ENCODE measurements around the gene SETBP1.

SETBP1 gene

DNA sequence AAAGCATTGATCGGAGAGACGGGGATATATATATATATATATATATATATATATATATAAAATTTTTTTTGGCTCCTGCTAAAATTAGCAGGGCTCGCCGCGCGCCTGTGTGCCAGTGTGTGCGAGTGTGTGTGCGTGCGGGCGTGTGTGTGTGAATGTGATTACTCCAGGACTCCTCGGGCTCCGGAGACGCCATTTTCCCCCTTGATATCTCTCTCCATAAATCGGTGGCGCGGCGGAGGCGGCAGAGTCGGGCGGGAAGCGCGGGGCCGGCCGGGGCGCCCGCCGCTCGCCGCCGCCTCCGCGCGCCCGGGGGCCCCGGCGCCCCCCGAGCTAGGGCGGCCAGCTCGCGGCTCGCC lies 795 bp upstream of the SETBP1 start:
- DNase-seq: peak; percentile 14 to 35

DNA sequence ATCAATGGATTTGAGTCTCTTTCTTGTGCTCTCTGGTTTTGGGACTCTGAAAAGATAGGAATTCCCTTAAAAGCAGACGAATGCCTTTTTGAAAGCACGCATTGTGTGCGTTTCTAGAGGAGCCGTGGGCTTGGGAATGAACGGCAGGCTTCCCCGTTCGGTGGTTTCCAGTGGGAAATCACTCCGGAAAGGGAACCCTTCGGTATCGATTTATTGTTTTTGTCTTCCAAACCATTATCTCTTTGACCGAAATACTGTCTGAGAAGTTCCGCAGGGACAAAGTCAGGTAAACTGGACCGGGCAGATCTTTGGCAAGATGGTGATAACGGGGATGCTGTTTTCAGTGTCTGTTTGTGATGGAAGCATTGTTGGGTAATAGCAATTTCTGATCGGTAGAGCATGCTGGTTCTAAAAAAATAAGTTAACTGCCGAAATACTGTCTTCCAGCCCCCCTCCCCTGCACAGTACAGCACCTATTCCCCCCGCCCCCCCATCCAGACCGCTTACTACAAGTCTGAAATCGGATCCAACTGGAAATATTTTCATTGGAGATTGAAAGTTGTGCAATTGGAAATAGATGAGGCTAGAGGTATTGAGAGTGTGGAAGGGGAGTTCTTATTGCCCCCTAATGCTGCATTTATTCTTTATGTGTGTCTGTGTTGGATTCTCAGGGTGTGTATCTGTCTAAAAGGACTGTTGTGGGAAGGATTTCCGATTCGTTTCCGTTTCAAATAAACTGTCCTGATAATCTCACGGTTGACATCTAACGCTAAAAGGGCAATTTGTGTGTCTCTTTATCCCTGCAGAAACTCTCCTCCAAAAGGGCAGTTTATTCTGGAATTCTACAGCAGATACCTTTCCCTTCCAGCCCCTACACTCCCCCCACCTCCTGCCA lies 635 bp downstream of the SETBP1 start:
- no peak for DNase-seq

- no peak for DNase-seq
These were observed 1.6 kb downstream of the SETBP1 start for GRCh38 chr18:44682201-44682870.

- DNase-seq: no peak
These were observed 2.2 kb downstream of the SETBP1 start for GRCh38 chr18:44682871-44683221.

GRCh38 chr18:44683556-44683955 lies 2.9 kb downstream of the SETBP1 start:
- DNase-seq: no peak

GRCh38 chr18:44685296-44685695 lies 4.6 kb downstream of the SETBP1 start:
- no peak for DNase-seq

- no peak for DNase-seq
These were observed 5.5 kb downstream of the SETBP1 start for GRCh38 chr18:44686156-44686555.

DNA sequence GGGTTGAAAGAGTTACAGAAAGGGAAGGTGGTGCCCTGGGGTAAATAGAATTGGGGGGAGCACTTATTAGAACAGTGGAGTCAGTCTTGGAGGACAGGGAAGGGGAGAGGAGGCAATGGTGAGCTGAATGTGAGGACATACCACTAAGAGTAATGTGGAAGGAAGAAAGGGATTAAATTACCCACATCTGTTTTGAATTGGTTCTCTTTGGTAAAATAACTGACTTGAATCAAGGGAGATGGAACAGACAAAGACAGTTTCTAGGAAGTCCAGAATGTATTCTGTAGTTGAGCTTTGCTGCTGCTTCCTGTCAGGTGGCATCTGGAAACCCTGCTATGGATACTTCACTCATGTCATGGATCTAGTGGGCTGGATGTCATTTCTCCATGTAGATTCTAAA lies 6.7 kb downstream of the SETBP1 start:
- DNase-seq: no peak

DNA sequence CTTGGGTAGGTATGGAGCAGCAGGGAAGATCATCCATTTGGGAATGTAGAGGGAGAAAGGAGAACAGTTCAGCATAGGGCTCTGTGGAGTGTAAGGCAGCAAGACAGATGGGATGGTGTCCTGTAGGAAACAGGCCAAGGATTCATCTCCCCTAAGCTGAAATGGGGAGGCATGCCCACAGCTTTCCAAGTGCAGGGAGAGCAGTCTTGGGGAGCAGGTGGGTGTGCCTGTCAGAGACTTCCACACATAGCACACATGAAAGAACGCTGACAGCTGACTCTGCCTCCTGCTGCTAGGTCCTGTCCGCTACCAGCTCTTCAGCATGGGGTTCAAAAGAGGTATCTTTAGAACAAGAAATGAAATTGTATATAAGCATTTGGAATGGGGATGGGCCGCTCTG lies 9.0 kb downstream of the SETBP1 start:
- no peak for DNase-seq

- no peak for DNase-seq
These were observed 10.6 kb downstream of the SETBP1 start for GRCh38 chr18:44691148-44691925.

GRCh38 chr18:44693030-44693784 lies 12.5 kb downstream of the SETBP1 start:
- DNase-seq: no peak

DNA sequence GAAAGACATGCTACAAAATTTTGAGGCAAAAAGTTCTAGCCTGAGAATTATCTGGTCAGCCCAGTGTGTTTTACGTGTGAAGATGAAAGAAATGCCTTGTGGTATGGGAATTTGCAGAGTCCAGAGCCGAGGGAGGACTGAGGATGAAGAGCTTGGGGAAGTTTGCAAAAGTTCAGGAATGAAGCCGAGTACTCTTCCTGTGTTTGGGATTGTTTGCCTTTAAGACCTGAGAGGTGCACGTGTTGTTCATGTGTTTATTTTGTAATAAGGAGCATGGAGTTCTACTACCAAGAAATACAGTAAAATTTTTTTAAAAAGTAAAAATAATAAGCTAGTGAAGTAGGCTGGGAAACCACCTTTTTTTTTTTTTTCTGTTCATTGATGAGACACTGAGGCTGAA lies 14.8 kb downstream of the SETBP1 start:
- DNase-seq: no peak

DNA sequence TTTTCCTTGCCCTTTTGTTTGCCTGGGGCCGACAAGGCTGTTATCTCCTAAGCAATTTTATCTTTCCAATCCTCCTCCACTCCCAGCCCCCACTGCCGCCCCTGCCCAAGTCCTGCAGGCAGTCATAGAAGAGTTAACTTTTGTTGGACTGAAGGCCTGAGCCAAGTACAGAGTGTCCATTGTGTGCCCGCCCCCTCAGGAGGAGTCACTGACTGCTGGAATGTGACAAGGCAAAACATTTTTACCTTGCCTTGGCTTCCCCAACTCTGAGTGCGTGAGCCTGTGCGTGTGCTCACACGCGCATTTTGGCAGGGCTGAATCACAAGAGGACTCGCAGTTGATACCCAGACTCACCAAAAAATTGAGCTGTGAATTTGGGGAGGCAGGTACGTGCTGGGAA lies 16.2 kb downstream of the SETBP1 start:
- DNase-seq: no peak

DNA sequence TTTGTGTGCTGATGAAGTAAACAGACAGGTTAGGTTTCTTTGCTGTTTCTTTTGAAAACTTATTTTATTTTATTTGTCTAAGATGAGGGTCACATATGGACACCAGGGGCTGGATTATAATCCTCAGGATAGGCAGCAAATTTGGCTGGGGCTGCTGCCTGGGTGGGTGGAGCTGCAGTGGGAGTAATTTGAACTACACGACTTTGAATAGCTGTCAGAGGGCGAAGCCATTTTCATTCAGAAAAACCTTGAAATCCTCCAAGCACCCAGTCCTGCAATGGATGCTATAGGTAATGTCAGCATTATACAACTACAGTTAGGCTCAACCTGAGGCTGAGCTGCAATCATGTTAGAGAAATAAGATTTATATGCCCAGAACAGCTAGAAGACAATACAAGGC lies 16.6 kb downstream of the SETBP1 start:
- no peak for DNase-seq

- no peak for DNase-seq
These were observed 17.8 kb downstream of the SETBP1 start for GRCh38 chr18:44698518-44698917.

- no peak for DNase-seq
These were observed 19.0 kb downstream of the SETBP1 start for GRCh38 chr18:44699572-44700261.

DNA sequence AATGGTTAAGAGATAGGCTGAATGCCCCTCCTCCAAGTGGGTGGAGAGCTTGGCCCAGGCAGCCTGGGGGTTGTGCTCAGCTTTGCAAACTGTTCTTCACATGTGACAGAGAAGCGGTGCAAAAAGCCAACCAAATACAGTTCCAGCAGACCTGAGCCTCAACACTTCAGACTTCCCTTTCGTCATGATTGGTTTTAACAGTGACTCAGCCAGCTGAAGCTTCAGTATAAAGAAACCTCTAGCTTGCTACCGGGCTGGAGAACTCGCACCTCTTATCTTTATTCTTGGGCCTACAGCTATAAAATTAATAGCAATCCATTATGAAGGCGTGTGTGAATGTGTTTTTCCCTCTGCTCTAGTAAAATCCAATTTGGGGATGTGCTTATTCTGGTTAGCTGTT lies 20.0 kb downstream of the SETBP1 start:
- DNase-seq: no peak

- no peak for DNase-seq
These were observed 20.5 kb downstream of the SETBP1 start for GRCh38 chr18:44701227-44701626.

- no peak for DNase-seq
These were observed 21.9 kb downstream of the SETBP1 start for GRCh38 chr18:44702594-44702993.

- no peak for DNase-seq
These were observed 23.6 kb downstream of the SETBP1 start for GRCh38 chr18:44704135-44704789.

DNA sequence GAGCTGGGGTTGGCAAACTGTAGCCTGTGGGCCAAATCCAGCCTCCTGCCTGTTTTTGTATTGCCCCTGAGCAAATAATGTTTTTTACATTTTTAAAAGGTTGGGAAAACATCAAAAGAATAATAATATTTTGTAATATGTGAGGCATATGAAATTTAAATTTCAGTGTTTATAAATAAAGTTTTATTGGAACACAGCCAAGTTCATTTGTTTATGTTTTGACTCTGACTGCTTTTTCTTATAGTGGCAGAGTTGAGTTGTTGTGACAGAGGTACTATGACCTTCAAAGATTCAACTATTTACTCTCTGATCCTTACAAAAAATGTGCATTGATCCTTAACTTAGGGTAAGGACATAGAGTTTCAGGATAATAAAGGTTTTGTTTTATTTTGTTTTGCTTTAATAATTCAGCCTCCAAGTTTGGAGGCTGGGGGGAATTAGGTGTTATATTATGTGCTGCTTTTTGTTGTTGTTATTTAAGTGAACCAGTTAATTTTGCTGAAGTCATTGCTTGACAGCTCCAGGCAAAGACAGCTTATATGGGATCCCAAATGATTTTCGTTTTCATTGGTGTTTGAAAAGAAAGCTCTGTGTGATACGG lies 24.5 kb downstream of the SETBP1 start:
- DNase-seq: no peak

Measured in NCI-H1930 (cell line).